ENCODE data around the gene LASP1NB.

The LASP1NB gene

GRCh38 chr17:38898812-38899348 lies 26.5 kb upstream of the LASP1NB start:
- H3K27ac ChIP-seq: no peak overlapping the region

GRCh38 chr17:38899421-38899820 lies 26.0 kb upstream of the LASP1NB start:
- peaks cover 88% of the 10 kb centered on the region for H3K79me2 ChIP-seq (ENCODE audit: insufficient read depth)
- H3K4me1 ChIP-seq (ENCODE audit: insufficient read depth): peaks cover 22% of the 10 kb centered on the region
- 96 to 97% methylated on average over 5 of the region's 5 CpGs for WGBS, 2 experiments (ENCODE audit: low coverage in 1 of 2, low lambda C conversion rate in 2 of 2, missing lambda C conversion rate in 2 of 2)
- peaks cover 79% of the 10 kb centered on the region for H3F3A ChIP-seq (ENCODE audit: insufficient read depth)
- H3K4me2 ChIP-seq (ENCODE audit: unreplicated experiment): no peak overlapping the region
- peaks cover 55% of the 10 kb centered on the region for H3K36me3 ChIP-seq (ENCODE audit: low read depth)
- H4K20me1 ChIP-seq (ENCODE audit: insufficient read depth): peaks cover 30% of the 10 kb centered on the region
- no peaks in the 10 kb centered on the region for H3K27me3 ChIP-seq (replicated peaks; ENCODE audit: insufficient read depth)
- H3K4me3 ChIP-seq: no peak overlapping the region
- no peak for DNase-seq
- H3K9ac ChIP-seq: no peak overlapping the region
- no peak overlapping the region for H2AFZ ChIP-seq
- in situ Hi-C loops (cut with MboI): no loop called here
- H3K27ac ChIP-seq: no peak overlapping the region
- no peak for TF ChIP-seq EZH2phosphoT487 (IDR thresholded peaks at IDR 0.05; ENCODE audit: insufficient read depth, low read depth)
- no peak for TF ChIP-seq EZH2 (IDR thresholded peaks at IDR 0.05; ENCODE audit: insufficient read depth, poor library complexity, severe bottlenecking)
- no peaks in the 10 kb centered on the region for H3K9me3 ChIP-seq (ENCODE audit: low read depth)
- no peaks in the 10 kb centered on the region for H3K9me2 ChIP-seq (ENCODE audit: insufficient read depth)

More at GRCh38 chr17:38898812-38899348, 26.5 kb upstream of the LASP1NB start:
- Histone ChIP-seq H3K36me3 (ENCODE audit: low read depth) (peaks cover 55% of the 10 kb centered on the region), H4K20me1 (ENCODE audit: insufficient read depth) (peaks cover 26% of the 10 kb centered on the region), H3K4me1 (ENCODE audit: insufficient read depth) (peaks cover 21% of the 10 kb centered on the region), H3K9ac (no peak overlapping the region), H3K9me3 (ENCODE audit: low read depth) (no peaks in the 10 kb centered on the region), H3F3A (ENCODE audit: insufficient read depth) (peaks cover 78% of the 10 kb centered on the region), H3K27me3 (replicated peaks; ENCODE audit: insufficient read depth) (no peaks in the 10 kb centered on the region), H3K79me2 (ENCODE audit: insufficient read depth) (peaks cover 88% of the 10 kb centered on the region), H3K4me2 (ENCODE audit: unreplicated experiment) (no peak overlapping the region), H3K4me3 (no peak overlapping the region), H3K9me2 (ENCODE audit: insufficient read depth) (no peaks in the 10 kb centered on the region), H2AFZ (no peak overlapping the region)
- in situ Hi-C loops (cut with MboI): no loop called here
- TF ChIP-seq EZH2phosphoT487 (IDR thresholded peaks at IDR 0.05; ENCODE audit: insufficient read depth, low read depth) (no peak), EZH2 (IDR thresholded peaks at IDR 0.05; ENCODE audit: insufficient read depth, poor library complexity, severe bottlenecking) (no peak)
- 80 to 83% methylated on average over 8 of the region's 11 CpGs for WGBS, 2 experiments (ENCODE audit: low coverage in 1 of 2, low lambda C conversion rate in 2 of 2, missing lambda C conversion rate in 2 of 2)
- no peak for DNase-seq

GRCh38 chr17:38900978-38901656 lies 24.3 kb upstream of the LASP1NB start:
- peak overlapping the region; percentile 29 for H3K4me2 ChIP-seq (ENCODE audit: unreplicated experiment)
- in situ Hi-C loops (cut with MboI): no loop called here
- H4K20me1 ChIP-seq (ENCODE audit: insufficient read depth): peaks cover 35% of the 10 kb centered on the region
- peaks cover 22% of the 10 kb centered on the region for H3K4me1 ChIP-seq (ENCODE audit: insufficient read depth)
- H3K9me2 ChIP-seq (ENCODE audit: insufficient read depth): no peaks in the 10 kb centered on the region
- peak; percentile 98 for DNase-seq
- H3K36me3 ChIP-seq (ENCODE audit: low read depth): peaks cover 58% of the 10 kb centered on the region
- peak overlapping the region; percentile 26; the same call in 1 of the 2 replicates for H3K9ac ChIP-seq
- TF ChIP-seq EZH2phosphoT487 (IDR thresholded peaks at IDR 0.05; ENCODE audit: insufficient read depth, low read depth): 0 out of 2 replicates have a peak, but pooled peaks have one; percentile 41
- TF ChIP-seq EZH2 (IDR thresholded peaks at IDR 0.05; ENCODE audit: insufficient read depth, poor library complexity, severe bottlenecking): no peak
- H3K9me3 ChIP-seq (ENCODE audit: low read depth): no peaks in the 10 kb centered on the region
- H3K27ac ChIP-seq: peak overlapping the region; percentile 75
- WGBS, 2 experiments (ENCODE audit: low coverage in 1 of 2, low lambda C conversion rate in 2 of 2, missing lambda C conversion rate in 2 of 2): 1 to 5% methylated on average over 10 of the region's 10 CpGs
- no peaks in the 10 kb centered on the region for H3K27me3 ChIP-seq (replicated peaks; ENCODE audit: insufficient read depth)
- H3K4me3 ChIP-seq: no peak overlapping the region
- H2AFZ ChIP-seq: no peak overlapping the region
- peaks cover 88% of the 10 kb centered on the region for H3K79me2 ChIP-seq (ENCODE audit: insufficient read depth)
- H3F3A ChIP-seq (ENCODE audit: insufficient read depth): peaks cover 81% of the 10 kb centered on the region

- Histone ChIP-seq H3F3A (ENCODE audit: insufficient read depth) (peaks cover 58% of the 10 kb centered on the region), H3K9ac (no peak overlapping the region), H3K4me3 (no peak overlapping the region), H3K9me2 (ENCODE audit: insufficient read depth) (no peaks in the 10 kb centered on the region), H3K27ac (no peak overlapping the region; the same call in 1 of the 2 replicates), H2AFZ (no peak overlapping the region), H3K4me2 (ENCODE audit: unreplicated experiment) (no peak overlapping the region), H3K9me3 (ENCODE audit: low read depth) (no peaks in the 10 kb centered on the region), H3K4me1 (ENCODE audit: insufficient read depth) (peaks cover 22% of the 10 kb centered on the region), H3K27me3 (replicated peaks; ENCODE audit: insufficient read depth) (no peaks in the 10 kb centered on the region), H3K36me3 (ENCODE audit: low read depth) (peaks cover 42% of the 10 kb centered on the region), H3K79me2 (ENCODE audit: insufficient read depth) (peaks cover 88% of the 10 kb centered on the region), H4K20me1 (ENCODE audit: insufficient read depth) (peaks cover 34% of the 10 kb centered on the region)
- no peak for DNase-seq
- in situ Hi-C loops (cut with MboI): no loop called here
- 92 to 94% methylated on average over 6 of the region's 6 CpGs for WGBS, 2 experiments (ENCODE audit: low coverage in 1 of 2, low lambda C conversion rate in 2 of 2, missing lambda C conversion rate in 2 of 2)
- TF ChIP-seq EZH2phosphoT487 (IDR thresholded peaks at IDR 0.05; ENCODE audit: insufficient read depth, low read depth) (no peak), EZH2 (IDR thresholded peaks at IDR 0.05; ENCODE audit: insufficient read depth, poor library complexity, severe bottlenecking) (no peak)
Measured at GRCh38 chr17:38903404-38903803, 22.0 kb upstream of the LASP1NB start.
